Measurements from ENCODE around the gene KCNH4.
"Not testable (repeated sequence)": the region's sequence is repeated elsewhere in the genome, so short reads cannot be mapped to it uniquely, and the experiment has no call there.

Gene KCNH4

DNA sequence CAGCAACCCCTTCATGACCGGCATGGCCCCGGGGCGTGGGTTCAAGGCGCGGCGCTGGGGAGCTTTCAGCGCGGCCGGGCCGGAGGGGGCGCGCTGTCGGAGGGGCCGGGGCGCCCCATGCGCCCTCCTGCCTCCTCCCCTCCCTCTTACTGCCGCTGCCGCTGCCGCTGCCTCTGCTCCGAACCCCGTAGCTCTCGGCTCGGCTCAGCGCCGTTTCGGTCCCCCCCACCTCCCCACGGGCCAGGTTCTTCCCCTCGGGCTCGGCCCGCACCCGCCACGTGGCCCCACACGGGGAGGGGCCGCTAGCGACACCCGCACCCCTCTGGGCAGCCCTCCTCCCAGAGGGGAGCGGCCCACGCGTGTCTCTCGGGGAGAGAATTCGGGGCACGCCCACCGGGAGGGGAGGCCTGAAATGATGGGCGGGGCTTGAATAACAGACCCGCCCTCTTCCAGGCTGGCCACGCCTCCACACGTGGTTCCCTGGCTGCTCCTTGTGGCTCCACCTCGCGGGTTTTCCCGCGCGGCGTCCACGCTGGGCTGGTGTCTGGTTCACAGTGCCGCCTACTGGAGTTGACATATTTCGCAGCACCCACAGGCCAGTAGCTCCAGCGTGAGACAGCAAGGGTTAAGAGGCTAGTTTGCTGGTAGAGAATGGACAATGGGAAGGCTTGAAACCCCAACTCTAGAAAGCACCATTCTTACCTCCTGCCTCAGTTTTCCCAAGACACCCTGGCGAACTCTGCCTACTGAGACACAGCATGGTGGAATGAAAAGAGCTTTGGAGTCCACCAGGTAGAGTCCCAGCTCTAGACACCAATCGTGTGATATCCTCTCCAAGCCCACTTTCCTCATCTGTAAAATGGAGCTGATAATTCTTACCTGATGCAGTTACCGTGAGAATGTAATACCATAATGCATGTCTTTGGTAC lies at the start of gene KCNH4:
Gene KCNH4 (minus strand): TSS at position 221 of the 929 bp plus-strand sequence. CDS start 197 bp downstream, at position 24.
- peak; percentile 71 for DNase-seq (ENCODE audit: low read depth, low spot score)

DNA sequence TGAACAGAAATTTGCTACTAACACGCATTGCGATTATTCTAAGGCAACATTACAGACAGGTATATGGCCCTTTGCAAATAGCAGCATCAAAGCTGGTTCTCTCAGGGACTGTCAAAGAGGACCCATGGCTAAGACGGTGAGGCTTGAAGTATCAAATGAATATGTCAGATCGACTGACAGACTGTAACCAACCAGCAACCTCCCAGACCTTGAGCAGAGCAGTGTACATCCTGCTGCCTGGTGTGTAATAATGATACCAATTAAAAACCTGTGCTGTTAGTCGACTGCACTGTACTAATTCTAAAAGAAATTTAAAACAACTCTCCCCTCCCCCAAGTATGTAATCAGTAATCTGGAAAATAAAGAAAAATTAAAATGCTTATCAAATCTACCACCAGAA lies 49.3 kb upstream of the KCNH4 start:
- DNase-seq (ENCODE audit: low read depth, low spot score): no peak

DNA sequence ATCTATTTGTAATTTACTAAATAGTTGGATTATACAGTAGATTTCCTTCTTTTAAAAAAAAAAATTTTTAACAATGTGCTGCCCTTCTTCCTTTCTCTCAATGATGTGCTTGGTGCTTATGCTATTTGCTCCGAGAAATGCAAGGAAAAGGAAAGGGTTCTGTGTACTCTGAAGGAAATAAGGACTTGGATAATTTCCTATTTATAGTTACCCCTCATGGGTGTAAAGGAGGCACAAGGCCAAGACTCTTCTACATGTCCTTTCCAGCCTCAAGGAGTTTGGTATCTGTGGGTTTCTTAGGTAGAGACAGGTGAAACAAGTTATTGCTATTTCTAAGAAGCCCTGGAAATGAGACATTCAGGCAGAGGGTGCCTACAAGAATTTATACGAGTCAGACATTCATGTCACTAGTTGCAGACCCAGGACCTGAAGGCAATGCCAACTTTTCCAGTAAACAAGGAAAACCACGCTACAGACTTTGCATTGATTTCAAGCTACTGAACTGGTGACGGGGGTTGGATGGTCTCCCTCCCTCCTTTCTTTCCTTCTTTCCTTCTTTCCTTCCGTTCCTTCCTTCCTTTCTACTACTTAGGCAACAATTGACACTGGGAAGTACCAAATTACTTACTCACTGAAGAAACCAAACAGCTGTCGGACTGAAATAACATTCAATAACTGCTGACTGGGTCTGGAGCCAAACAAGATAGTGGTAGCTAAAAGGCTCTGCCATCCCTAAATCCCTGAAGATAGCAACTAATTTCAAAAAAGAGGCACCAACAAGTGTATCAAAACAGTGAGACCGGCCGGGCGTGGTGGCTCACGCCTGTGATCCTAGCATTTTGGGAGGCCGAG lies 47.1 kb upstream of the KCNH4 start:
- no peak for DNase-seq (ENCODE audit: low read depth, low spot score)

DNA sequence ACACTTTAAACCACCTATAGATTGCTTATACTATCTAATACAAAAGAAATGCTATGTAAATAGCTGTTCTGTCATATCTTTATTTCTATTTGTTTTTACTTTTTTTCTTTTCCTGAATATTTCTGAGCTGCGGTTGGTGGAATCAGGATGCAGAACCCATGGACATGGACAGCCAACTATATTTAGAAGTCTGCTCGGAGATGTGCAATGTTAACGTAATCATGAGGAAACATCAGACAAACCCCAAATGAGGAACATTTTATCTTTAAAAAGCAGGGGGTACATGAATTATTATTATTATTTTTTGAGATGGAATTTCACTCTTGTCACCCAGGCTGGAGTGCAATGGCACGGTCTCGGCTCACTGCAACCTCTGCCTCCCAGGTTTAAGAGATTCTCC lies 44.7 kb upstream of the KCNH4 start:
- DNase-seq (ENCODE audit: low read depth, low spot score): no peak

DNA sequence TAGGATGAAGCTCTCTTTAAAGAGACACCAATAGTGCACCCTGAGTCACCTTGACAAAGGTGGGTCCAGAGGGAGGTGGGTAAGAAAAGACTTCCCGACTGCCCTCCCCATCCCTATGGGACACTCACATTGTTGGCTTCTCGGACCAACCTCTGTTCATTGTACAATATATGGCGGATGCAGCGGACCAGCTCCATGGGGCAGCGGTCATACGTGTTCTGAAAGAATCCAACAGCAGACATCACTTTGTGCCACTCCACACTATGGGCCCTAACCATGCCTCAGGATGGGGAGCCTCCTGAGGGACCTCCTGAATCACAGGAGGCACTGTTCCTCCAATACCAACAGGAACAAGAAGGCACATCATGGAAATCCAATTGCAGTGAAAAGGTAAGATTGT lies 43.7 kb upstream of the KCNH4 start:
- DNase-seq (ENCODE audit: low read depth, low spot score): no peak

DNA sequence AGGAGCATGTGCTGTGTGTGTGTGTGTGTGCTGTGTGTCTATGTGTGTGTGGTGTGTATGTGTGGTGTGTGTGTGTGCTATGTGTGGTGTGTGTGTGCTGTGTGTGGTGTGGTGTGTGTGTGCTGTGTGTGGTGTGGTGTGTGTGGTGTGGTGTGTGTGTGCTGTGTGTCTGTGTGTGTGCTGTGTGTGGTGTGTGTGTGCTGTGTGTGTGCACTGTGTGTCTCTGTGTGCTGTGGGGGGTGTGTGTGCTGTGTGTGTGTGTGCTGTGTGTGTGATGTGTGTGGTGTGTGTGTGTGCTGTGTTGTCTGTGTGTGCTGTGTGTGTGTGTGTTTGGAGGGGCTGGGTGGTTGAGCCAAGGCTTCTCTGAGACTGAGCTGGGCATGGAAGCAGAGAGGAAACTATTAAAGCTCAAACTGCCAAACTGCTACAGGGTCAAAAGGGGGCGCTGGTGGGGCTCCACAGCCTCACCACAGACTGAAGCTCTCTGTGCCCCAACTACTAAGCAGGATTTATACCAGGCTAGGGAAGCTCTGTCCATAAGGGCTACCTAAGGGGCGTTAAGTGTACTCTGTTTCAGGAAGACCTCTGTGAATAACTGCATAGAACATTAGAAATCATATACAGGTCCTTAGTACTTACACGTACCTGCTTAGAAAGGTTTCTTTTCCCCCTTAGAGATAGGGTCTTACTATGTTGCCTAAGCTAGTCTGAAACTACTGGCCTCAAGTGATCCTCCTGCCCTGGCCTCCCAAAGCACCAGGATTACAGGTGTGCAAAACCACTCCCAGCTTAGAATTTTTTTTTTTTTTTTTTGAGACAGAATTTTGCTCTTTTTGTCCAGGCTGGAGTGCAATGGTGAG lies 41.2 kb upstream of the KCNH4 start:
- DNase-seq (ENCODE audit: low read depth, low spot score): peak; percentile 10

DNA sequence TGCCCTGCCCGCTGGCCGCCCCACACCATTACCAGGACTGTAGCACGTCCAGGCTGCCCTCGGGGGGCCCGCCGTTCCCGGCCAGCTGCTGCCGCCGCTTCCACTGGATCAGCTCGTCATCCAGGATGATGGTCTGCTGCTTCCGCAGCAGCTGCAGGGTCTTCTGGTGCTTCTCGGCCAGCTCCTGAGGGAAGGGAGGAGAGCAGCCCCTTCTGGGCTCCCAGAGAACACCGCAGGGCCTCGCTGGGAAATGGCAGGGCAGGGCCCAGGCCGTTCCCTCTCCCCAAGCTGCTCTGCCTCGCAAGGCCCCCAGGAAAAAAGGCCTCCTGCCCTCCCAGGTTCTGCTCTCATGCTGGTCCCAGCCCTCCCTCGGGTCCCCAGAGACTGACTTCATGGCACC lies 38.3 kb upstream of the KCNH4 start:
- not testable (repeated sequence) for DNase-seq (ENCODE audit: low read depth, low spot score)

DNA sequence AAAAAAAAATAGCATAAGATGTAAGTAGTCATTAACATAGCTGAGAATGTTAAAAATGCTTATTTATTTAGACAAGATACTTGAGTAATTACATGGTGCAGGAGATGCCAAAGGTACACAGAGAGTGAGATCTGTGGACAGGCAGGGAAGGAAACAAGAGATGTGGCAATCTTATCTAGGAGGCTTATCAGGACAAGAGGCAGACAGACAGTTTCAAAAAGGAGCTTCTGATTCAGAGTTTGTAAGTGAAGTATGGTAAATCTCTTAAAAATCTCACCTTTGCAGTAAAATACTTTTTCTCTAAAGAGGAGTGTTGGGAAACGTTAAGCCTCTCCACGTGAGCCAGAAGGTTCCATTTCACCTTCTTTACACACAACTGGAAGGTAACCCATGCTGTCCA lies 33.2 kb upstream of the KCNH4 start:
- no peak for DNase-seq (ENCODE audit: low read depth, low spot score)

DNA sequence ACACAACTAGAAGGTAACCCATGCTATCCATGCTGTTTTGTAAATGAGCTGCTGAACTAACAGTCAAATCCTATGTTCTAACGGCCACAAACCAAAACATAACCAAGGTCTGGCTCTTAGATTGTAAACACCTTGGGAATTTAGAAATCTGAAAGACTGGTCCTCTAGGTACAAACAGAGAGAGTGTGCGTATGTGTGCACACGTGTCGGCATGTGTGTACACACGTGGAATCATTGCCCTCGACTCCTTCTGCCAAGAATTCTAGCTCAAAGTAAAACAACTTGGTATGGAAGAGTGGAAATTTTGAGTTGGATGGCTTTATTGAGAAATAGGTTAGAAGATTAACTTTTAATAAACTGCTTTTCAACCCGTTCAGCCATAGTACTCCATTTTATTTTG lies 31.4 kb upstream of the KCNH4 start:
- no peak for DNase-seq (ENCODE audit: low read depth, low spot score)

DNA sequence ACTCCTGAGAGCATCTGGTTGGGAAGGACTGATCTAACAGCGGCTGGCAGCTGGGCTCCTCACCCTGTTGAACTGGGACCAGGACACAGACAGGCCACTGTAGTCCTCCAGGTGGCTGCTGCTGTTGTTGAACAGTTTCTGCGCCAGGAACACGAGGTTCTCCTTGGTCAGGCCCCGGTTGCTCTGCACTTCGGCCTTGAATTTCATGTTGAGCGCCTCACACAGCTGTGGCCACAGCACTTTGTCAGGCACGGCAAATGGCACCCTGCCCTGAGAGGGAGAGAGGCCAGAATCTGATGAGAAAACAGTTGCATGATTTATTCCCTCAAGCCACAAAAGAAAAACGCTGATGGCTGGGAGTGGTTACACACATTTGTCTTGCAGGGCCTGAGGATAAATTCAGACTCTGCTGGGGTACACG lies 31.0 kb upstream of the KCNH4 start:
- not testable (repeated sequence) for DNase-seq (ENCODE audit: low read depth, low spot score)

DNA sequence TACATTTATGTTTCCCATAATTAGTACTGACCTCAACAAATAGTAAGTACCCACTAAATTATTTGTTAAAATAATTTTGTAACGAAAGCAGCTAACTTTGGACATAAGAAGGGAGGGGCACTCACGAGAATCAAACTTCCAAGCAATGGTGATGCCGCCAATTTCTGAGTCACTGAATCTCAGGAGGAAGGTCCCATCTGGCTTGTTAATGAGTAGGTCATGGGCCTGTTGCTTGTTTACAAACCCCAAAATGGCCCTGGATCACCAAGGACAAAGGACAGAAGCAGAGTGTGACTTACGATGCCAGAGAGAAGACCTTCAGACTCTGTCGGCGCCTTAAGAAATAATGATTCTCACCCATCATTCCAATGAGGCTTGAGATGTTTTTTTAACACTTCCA lies 29.1 kb upstream of the KCNH4 start:
- DNase-seq (ENCODE audit: low read depth, low spot score): no peak

DNA sequence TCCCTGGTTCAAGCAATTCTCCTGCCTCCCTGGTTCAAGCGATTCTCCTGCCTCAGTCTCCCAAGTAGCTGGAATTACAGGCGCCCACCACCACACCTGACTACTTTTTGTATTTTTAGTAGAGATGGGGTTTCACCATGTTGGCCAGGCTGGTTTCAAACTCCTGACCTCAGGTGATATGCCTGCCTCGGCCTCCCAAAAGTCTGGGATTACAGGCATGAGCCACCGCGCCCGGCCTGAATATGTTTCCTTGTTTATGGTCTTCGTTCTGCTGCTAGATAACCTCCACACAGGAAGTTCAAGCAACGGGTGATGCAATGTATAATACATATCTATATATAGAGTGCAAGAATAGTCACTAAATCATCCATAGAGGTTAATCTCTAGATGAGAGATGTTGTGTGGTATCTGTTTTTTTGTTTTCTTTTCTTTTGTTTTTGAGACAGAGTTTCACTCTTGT lies 25.2 kb upstream of the KCNH4 start:
- DNase-seq (ENCODE audit: low read depth, low spot score): not testable (repeated sequence)

DNA sequence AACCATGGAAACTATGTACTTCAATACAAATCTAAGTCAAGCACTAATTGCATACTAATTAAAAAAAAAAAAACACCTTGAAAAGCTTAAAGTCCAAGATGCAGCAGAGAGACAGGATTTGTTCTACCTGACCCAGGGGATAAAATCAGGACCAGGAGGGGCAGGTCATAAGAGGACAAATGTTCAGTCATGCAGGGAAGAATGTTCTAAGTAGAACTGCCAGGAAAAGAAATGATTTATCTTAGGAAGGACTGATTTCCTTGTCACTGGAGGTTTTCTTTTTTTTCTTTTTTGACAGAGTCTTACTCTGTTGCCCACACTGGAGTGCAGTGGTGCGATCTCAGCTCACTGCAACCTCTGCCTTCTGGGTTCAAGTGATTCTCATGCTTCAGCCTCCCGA lies 22.4 kb upstream of the KCNH4 start:
- no peak for DNase-seq (ENCODE audit: low read depth, low spot score)

DNA sequence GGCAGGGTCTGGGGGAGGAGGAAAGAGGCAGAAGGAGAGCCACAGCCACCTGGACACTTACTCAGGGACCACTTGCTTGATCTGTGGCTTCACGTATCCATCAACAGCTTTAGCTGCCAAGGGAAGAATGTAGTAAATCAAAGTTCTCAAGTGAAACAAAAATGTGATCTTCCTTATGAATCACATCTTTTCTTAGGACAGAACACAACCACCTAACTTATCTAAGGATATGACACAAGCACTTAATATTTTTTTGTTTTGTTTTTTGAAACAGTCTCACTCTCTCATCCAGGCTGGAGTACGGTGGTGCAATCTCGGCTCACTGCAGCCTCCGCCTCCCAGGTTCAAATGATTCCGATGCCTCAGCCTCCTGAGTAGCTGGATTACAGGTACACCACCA lies 21.8 kb upstream of the KCNH4 start:
- no peak for DNase-seq (ENCODE audit: low read depth, low spot score)

DNA sequence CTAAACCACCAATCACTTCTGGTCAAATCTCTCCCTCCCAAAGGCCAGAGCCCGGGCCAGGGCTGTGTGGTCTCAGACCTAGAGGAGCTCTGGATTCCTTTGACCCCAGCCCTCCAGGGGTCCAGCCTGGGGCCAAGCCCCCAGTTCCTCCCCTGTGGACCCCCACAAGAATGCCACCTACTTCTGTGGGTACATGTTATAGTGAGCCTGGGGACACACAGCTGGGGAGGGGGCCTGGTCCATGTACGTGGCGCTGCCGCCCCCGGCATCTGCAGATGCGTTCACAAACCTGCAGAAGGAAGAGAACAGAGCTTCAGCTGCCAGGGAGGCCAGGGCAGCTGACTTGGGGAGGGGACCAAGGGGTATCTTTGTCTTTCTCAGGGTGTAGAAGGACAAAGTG lies 21.2 kb upstream of the KCNH4 start:
- DNase-seq (ENCODE audit: low read depth, low spot score): no peak

DNA sequence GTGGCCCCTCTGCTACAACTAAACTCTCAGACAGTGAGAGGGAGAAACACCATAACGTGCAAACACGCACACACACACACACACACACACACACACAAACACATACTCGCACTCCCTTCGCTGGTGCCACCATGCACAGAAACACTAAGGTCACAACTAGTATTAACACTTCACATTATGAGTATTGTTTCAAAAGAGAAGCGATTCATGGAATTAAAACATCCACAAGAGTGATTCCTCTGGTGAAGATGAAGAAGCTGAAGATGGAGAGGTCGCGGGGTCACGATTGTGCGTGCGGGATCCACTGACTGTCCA lies 20.5 kb upstream of the KCNH4 start:
- DNase-seq (ENCODE audit: low read depth, low spot score): no peak

DNA sequence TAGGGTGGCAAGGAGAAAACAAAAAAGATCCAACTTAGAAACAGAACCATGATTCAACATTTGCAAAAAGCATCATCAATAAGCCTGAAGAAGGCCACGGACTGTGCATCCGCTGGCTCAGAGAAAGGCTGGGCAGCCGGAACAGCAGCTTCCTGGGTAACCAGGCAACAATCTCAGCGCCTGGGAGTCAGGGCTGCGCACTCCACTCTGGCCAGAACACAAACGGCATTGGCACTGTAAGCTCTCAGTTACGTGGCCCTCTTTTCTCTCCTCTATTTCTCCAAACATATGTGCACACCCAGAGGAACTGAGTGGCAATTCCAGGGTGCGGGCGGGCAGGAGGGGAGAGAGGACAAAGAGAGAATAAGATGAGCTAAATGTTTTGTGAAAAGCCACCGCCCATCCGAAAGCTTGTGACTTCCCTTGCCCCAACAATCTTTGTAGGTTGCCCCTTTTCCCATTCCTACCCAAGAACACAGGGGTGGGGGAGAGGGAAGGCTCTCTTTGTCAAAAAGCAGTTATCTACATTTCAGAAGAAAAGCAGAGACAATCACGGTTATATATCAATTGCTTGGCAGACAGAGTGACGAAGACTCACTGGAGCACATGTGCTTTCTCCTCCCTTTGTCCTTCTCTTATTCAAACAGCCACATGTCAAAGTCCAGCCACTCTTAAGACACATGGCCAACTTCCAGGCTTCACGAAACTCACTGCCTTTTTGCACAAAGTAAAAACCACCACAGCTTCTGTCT lies 19.9 kb upstream of the KCNH4 start:
- no peak for DNase-seq (ENCODE audit: low read depth, low spot score)

DNA sequence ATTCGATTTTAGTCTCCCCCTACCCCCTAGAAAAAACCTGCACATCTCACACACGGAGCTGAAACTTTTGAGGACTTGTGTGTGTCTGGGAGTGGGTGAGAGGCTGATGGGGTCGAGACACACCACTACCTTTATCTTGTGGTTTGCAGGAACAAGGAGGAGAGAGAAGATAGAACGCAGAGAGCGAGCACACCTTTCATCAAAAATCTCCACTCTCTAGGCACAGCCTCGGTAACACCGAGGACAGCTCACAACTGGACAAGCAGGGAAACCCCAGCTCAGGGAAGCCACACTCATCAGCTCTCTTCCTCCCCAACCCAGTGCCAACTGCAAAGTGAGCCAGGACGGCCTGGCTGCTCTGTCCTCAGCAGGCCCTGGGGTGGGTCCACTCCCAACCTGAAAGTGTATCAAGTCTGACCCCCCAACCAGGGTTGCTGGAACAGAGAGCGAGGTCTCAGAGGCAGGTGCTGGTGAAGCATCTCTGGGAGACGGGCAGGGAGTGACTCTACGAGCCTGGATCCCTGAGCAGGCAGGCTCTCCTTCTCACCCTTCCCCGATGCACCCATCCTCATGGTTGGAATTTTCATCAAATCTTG lies 18.6 kb upstream of the KCNH4 start:
- DNase-seq (ENCODE audit: low read depth, low spot score): no peak

DNA sequence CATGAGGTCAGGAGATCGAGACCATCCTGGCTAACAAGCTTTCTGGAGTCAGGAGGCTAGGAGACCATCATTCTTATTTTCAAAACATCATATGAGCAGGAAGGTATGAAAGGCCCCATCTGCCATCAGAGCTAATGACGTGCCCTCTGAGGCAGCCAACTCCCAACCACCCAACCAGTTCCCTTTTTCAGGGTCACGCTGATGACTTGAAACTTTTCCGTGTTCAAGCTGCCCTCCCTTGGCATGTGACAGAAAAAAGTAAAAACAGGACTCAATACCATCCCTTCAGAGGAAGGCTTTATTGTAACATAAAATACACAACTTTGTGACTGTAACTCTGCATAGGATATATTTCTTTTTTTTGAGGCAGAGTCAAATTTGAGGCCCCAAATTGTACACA lies 18.0 kb upstream of the KCNH4 start:
- no peak for DNase-seq (ENCODE audit: low read depth, low spot score)

DNA sequence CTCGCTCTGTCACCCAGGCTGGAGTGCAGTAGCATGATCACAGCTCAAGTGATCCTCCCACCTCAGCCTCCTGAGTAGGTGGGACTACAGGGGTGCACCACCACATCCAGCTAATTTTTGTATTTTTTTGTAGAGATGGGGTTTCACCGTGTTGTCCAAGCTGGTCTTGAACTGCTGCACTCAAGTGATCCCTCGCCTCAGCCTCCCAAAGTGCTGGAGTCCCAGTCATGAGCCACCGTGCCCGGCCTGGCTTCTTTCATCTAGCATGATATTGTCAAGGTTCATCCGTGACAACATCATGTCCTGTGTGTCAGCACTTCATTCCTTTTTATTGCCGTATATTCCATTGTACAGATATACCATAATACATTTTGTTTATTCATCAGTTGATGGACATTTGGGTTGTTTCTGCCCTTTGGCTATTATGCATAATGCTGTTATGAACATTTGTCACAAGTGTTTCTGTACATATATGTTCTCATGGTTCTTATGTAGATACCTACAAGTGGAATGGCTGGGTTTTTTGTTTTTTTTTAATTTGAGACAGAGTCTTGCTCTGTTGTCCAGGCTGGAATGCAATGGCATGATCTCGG lies 16.7 kb upstream of the KCNH4 start:
- DNase-seq (ENCODE audit: low read depth, low spot score): no peak
